ENCODE measurements around the gene PPP1R10. TPM values are rescaled to one million over a fixed set of nuclear protein-coding genes. Genes with fewer than 3 reads are reported as not detected.

The PPP1R10 gene
- total RNA-seq, 1 experiment from 2014 or later: 44.5 TPM

DNA sequence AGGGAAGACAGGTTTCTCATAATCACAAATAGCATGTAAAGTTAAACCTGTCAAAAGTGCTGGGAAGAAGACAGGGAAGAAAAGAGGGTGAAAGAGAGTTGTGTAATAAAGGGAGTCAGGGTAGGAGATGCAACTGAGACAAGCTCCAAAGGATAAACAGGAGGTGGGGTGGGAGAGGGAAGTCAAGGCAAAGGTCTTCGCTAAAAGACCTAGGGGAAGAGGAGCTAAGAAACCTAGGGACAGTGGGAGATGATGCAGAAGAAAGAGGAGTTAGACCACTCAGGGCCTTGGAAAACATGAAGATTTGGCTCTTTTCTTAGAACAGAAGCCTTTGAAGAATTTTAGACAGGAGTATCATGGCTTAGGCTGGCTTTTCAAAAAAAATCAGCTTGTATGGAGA, 52.9 kb downstream of the PPP1R10 start:
- TF ChIP-seq EZH2phosphoT487 (IDR thresholded peaks at IDR 0.05; ENCODE audit: borderline replicate concordance, low read length) (no peak), EZH2 (IDR thresholded peaks at IDR 0.05; ENCODE audit: low read length, unreplicated experiment) (no peak), CTCF (conservative IDR thresholded peaks at IDR 0.05; ENCODE audit: low read depth, low read length) (no peak)
- no peaks in the 10 kb centered on the region for H3K9me3 ChIP-seq (ENCODE audit: low read length)
- ATAC-seq (no peak), DNase-seq (no peak)
- ChIA-PET POLR2A (ENCODE audit: unreplicated experiment) (no interaction called here), CTCF (interaction anchor here (0.6 kb wide), 1 partner anchor 73 kb away, joined by 13 read pairs; no protein-coding TSS in a partner anchor)
- BruUV-seq (replicated peaks): no TSS peak
- no peaks in the 10 kb centered on the region for H3K27me3 ChIP-seq (ENCODE audit: low read length)
- no peaks in the 10 kb centered on the region for H3K9me2 ChIP-seq (replicated peaks; ENCODE audit: low read length)
- H3K4me2 ChIP-seq (ENCODE audit: low read length): no peak overlapping the region
- peaks cover 7% of the 10 kb centered on the region; the same call in 1 of the 2 replicates for H3K79me2 ChIP-seq (ENCODE audit: low read length)
- H3K4me1 ChIP-seq (ENCODE audit: insufficient read depth, low read length): no peaks in the 10 kb centered on the region
- no peak overlapping the region for H3K27ac ChIP-seq (ENCODE audit: low read length)
- H4K20me1 ChIP-seq (ENCODE audit: low read length): no peaks in the 10 kb centered on the region
- peaks cover 3% of the 10 kb centered on the region for H3F3A ChIP-seq (ENCODE audit: low read length, unreplicated experiment)
- H3K9ac ChIP-seq (ENCODE audit: low read length): no peak overlapping the region
- H3K4me3 ChIP-seq (ENCODE audit: low read length): no peak overlapping the region
- peaks cover 21% of the 10 kb centered on the region for H3K36me3 ChIP-seq (ENCODE audit: low read depth, low read length)
- no peak overlapping the region for H2AFZ ChIP-seq (ENCODE audit: low read length)
- intact Hi-C loops (cut with micrococcal nuclease): no loop called here

- Histone ChIP-seq H3K36me3 (ENCODE audit: low read depth, low read length) (peaks cover 24% of the 10 kb centered on the region), H3K9me3 (ENCODE audit: low read length) (no peaks in the 10 kb centered on the region), H3K79me2 (ENCODE audit: low read length) (peaks cover 20% of the 10 kb centered on the region), H4K20me1 (ENCODE audit: low read length) (no peaks in the 10 kb centered on the region), H2AFZ (ENCODE audit: low read length) (no peak overlapping the region), H3F3A (ENCODE audit: low read length, unreplicated experiment) (peaks cover 3% of the 10 kb centered on the region), H3K9ac (ENCODE audit: low read length) (no peak overlapping the region), H3K27ac (ENCODE audit: low read length) (no peak overlapping the region), H3K4me1 (ENCODE audit: insufficient read depth, low read length) (peaks cover 11% of the 10 kb centered on the region), H3K27me3 (ENCODE audit: low read length) (no peaks in the 10 kb centered on the region), H3K4me3 (ENCODE audit: low read length) (no peak overlapping the region), H3K4me2 (ENCODE audit: low read length) (no peak overlapping the region), H3K9me2 (replicated peaks; ENCODE audit: low read length) (no peaks in the 10 kb centered on the region)
- TF ChIP-seq EZH2 (IDR thresholded peaks at IDR 0.05; ENCODE audit: low read length, unreplicated experiment): no peak
- no peak for TF ChIP-seq EZH2phosphoT487 (IDR thresholded peaks at IDR 0.05; ENCODE audit: borderline replicate concordance, low read length)
- TF ChIP-seq CTCF (conservative IDR thresholded peaks at IDR 0.05; ENCODE audit: low read depth, low read length): no peak
- CTCF ChIA-PET: no interaction called here
- ATAC-seq (no peak), DNase-seq (no peak)
- intact Hi-C loops (cut with micrococcal nuclease): no loop called here
- POLR2A ChIA-PET (ENCODE audit: unreplicated experiment): no interaction called here
- BruUV-seq (replicated peaks): no TSS peak
Observed at GRCh38 chr6:30562470-30563425, 54.3 kb downstream of the PPP1R10 start.

- no peaks in the 10 kb centered on the region for H3K9me3 ChIP-seq (ENCODE audit: low read length)
- no peak overlapping the region for H3K9ac ChIP-seq (ENCODE audit: low read length)
- H3K27me3 ChIP-seq (ENCODE audit: low read length): no peaks in the 10 kb centered on the region
- peaks cover 12% of the 10 kb centered on the region for H3K4me1 ChIP-seq (ENCODE audit: insufficient read depth, low read length)
- H3K79me2 ChIP-seq (ENCODE audit: low read length): peaks cover 27% of the 10 kb centered on the region
- no peak overlapping the region for H2AFZ ChIP-seq (ENCODE audit: low read length)
- no TSS peak for BruUV-seq (replicated peaks)
- DNase-seq: no peak
- no peaks in the 10 kb centered on the region for H3K9me2 ChIP-seq (replicated peaks; ENCODE audit: low read length)
- intact Hi-C loops (cut with micrococcal nuclease): no loop called here
- no peak overlapping the region for H3K27ac ChIP-seq (ENCODE audit: low read length)
- H4K20me1 ChIP-seq (ENCODE audit: low read length): no peaks in the 10 kb centered on the region
- peaks cover 3% of the 10 kb centered on the region for H3F3A ChIP-seq (ENCODE audit: low read length, unreplicated experiment)
- peaks cover 24% of the 10 kb centered on the region for H3K36me3 ChIP-seq (ENCODE audit: low read depth, low read length)
- CTCF ChIA-PET: interaction anchor here (0.5 kb wide), 1 partner anchor 37 kb away, joined by 10 read pairs; no protein-coding TSS in a partner anchor
- ATAC-seq: no peak
- POLR2A ChIA-PET (ENCODE audit: unreplicated experiment): no interaction called here
- H3K4me3 ChIP-seq (ENCODE audit: low read length): no peak overlapping the region
- TF ChIP-seq CTCF (conservative IDR thresholded peaks at IDR 0.05; ENCODE audit: low read depth, low read length) (no peak), EZH2 (IDR thresholded peaks at IDR 0.05; ENCODE audit: low read length, unreplicated experiment) (no peak), EZH2phosphoT487 (IDR thresholded peaks at IDR 0.05; ENCODE audit: borderline replicate concordance, low read length) (no peak)
- no peak overlapping the region for H3K4me2 ChIP-seq (ENCODE audit: low read length)
Observed at GRCh38 chr6:30560930-30561329, 56.1 kb downstream of the PPP1R10 start.
